H1 (cell line): ENCODE data around the gene KCNQ1.

ENCODE experiments used
- EGR1 ChIP-seq: IDR thresholded peaks from 2 replicates; pipeline ENCODE4 v1.6.1; 2011; ENCODE audit warnings: low read depth, low read length, borderline replicate concordance
- SIN3A ChIP-seq, 2 experiments: IDR thresholded peaks in 1 of 2; conservative IDR thresholded peaks in 1 of 2; 2 replicates each; pipeline ENCODE4 v1.6.1; 2011 to 2012; ENCODE audit warnings: low read length in 2 of 2, improper control_type of control experiment in 1 of 2, low read depth in 1 of 2, mild to moderate bottlenecking in 1 of 2

DNA sequence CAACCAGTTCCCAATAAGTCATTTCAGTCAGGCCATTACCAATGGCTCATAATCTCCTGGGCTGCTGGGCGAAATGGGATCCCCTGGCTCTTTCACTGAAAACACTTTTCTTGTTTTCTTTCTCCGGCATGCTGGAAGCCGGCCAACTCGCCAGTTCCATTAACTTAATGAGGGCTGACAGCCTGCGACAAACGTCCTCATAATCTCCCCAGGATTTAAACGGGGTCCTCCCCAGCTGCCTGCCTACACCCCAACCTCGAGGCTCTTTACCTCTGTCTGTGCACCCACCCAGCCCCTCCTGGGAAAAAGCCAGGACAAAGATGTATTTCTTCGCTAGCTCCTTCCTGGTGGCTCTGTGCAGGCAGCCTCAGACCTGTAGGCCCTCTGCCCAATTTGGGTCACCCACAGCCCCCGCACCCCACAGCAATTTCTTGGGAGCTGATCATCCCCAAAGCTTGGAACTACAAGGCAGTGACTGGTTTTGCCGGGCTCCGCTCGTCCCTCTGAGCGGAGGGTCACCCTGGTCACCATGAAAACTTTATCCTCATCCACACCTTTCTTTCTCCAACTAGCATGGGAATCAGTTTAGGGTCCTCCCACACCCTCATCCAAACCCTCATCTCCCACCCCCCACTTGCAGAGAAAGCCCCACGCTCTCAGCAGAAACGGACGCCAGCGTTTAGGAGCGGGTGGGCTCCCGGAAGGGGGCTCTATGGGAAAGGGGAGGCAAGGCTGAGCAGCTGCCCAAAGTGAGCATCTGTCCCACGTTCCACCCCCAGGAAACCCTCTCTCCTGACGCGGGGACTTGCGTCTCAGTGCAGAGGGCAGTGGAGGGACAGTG lies 306.1 kb downstream of the KCNQ1 start:
- TF ChIP-seq EGR1 (no peak), SIN3A (conservative IDR thresholded peaks at IDR 0.05 in 1 of 2, IDR thresholded peaks at IDR 0.05 in 1 of 2; ENCODE audit: low read depth in 1 of 2, low read length in 2 of 2) (no peak)
